Sigmoid colon (tissue), 4 donors: Measurements from ENCODE around the gene NHS.

Source experiments
- CTCF ChIP-seq, 4 experiments: fragments of 450-650 bp in 3 of 4; fragments of 200-600 bp in 1 of 4; IDR thresholded peaks; one replicate each; pipeline ENCODE4 v1.5.1; 2016 to 2019; ENCODE audit warnings: antibody characterized with exemption in 4 of 4, mild to moderate bottlenecking in 3 of 4, moderate library complexity in 2 of 4
- POLR2AphosphoS5 ChIP-seq, 4 donors: sonication (generic); formaldehyde crosslinking; IDR thresholded peaks; one replicate each; pipeline ENCODE4 v1.6.1; 2017; ENCODE audit warnings: antibody characterized with exemption in 4 of 4

- TF ChIP-seq POLR2AphosphoS5 (IDR thresholded peaks at IDR 0.05), result no peak
- no peak for TF ChIP-seq CTCF (IDR thresholded peaks at IDR 0.05)
Measured at GRCh38 chrX:17435476-17435875, 60.5 kb downstream of the NHS start.
